ENCODE data around the gene ABT1. TPM values are rescaled to one million over a fixed set of nuclear protein-coding genes. Genes with fewer than 3 reads are reported as not detected.

Gene ABT1
- total RNA-seq, 4 donors from 2014 or later = 17.4 to 30.0 (median 21.1) TPM

DNA sequence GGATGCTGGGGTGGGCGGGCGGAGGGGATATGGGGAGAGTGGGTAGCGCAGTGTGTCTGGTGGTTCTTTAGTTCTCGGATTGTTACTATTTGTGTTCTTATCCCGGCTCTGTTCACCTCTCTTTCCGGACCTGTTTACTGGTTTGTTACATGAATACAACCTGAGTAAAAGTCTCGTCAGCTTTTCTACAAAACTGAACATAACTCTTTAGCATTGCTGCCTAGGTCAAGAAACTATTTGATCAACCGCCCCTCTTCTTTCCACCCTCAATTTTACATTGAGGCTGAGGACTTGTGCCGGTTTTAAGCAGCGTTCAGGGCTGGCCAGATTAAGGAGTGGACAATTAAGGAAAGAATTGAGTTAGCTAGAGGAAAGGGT, 625 bp downstream of the ABT1 start:
- H3K9me3 ChIP-seq = no peaks in the 10 kb centered on the region
- peaks cover 18% of the 10 kb centered on the region for H3K27me3 ChIP-seq
- peak overlapping the region; percentile 93 for H3K27ac ChIP-seq
- no peak for DNase-seq (ENCODE audit: low spot score in 2 of 2)
- 2% methylated on average over 10 of the region's 10 CpGs for WGBS
- H3K4me1 ChIP-seq = peaks cover 23% of the 10 kb centered on the region
- H3K36me3 ChIP-seq = peaks cover 18% of the 10 kb centered on the region
- H3K4me3 ChIP-seq = peak overlapping the region; percentile 93
- TF ChIP-seq POLR2AphosphoS5 (IDR thresholded peaks at IDR 0.05) = no peak
- no peak for TF ChIP-seq EP300 (IDR thresholded peaks at IDR 0.05)
- no peak for TF ChIP-seq CTCF (IDR thresholded peaks at IDR 0.05)
- no peak for TF ChIP-seq POLR2A (IDR thresholded peaks at IDR 0.05)

DNA sequence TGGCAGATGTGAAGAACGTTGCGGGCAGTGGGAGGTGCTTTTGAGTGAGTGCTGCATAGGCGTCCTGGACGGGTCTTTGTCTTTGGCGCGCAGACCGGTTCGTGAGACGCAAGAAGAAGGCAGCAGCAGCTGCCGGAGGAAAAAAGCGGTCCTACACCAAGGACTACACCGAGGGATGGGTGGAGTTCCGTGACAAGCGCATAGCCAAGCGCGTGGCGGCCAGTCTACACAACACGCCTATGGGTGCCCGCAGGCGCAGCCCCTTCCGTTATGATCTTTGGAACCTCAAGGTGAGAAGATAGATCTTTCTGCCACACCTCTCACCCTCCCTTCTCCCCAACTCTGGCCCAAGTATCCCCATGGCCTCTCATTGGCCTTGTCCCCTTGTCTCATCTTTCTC, 1.1 kb downstream of the ABT1 start:
- no peak for DNase-seq (ENCODE audit: low spot score in 2 of 2)
- H3K27ac ChIP-seq = no peak overlapping the region
- peaks cover 23% of the 10 kb centered on the region for H3K4me1 ChIP-seq
- H3K4me3 ChIP-seq = peak overlapping the region; percentile 93
- peaks cover 13% of the 10 kb centered on the region for H3K27me3 ChIP-seq
- TF ChIP-seq POLR2AphosphoS5 (IDR thresholded peaks at IDR 0.05) = no peak
- TF ChIP-seq EP300 (IDR thresholded peaks at IDR 0.05) = no peak
- no peak for TF ChIP-seq POLR2A (IDR thresholded peaks at IDR 0.05)
- TF ChIP-seq CTCF (IDR thresholded peaks at IDR 0.05) = no peak
- peaks cover 18% of the 10 kb centered on the region for H3K36me3 ChIP-seq
- WGBS = 62% methylated on average over 21 of the region's 21 CpGs
- H3K9me3 ChIP-seq = no peaks in the 10 kb centered on the region

- no peak overlapping the region for H3K4me3 ChIP-seq
Measured at GRCh38 chr6:26598267-26598666, 1.5 kb downstream of the ABT1 start.

GRCh38 chr6:26599134-26599533, 2.4 kb downstream of the ABT1 start:
- DNase-seq (ENCODE audit: low spot score in 2 of 2) = no peak
- Histone ChIP-seq H3K4me1 (peaks cover 23% of the 10 kb centered on the region), H3K27ac (no peak overlapping the region), H3K4me3 (no peak overlapping the region), H3K36me3 (peaks cover 18% of the 10 kb centered on the region), H3K9me3 (no peaks in the 10 kb centered on the region), H3K27me3 (peaks cover 3% of the 10 kb centered on the region)
- TF ChIP-seq CTCF (IDR thresholded peaks at IDR 0.05) (no peak), POLR2AphosphoS5 (IDR thresholded peaks at IDR 0.05) (no peak), EP300 (IDR thresholded peaks at IDR 0.05) (no peak), POLR2A (IDR thresholded peaks at IDR 0.05) (no peak)
- 89% methylated on average over 1 of the region's 1 CpG for WGBS

More at GRCh38 chr6:26598267-26598666, 1.5 kb downstream of the ABT1 start:
- Histone ChIP-seq H3K9me3 (no peaks in the 10 kb centered on the region), H3K36me3 (peaks cover 18% of the 10 kb centered on the region), H3K4me1 (peaks cover 23% of the 10 kb centered on the region), H3K27me3 (peaks cover 11% of the 10 kb centered on the region), H3K27ac (no peak overlapping the region)
- DNase-seq (ENCODE audit: low spot score in 2 of 2) = no peak
- TF ChIP-seq CTCF (IDR thresholded peaks at IDR 0.05) (no peak), POLR2AphosphoS5 (IDR thresholded peaks at IDR 0.05) (no peak), EP300 (IDR thresholded peaks at IDR 0.05) (no peak), POLR2A (IDR thresholded peaks at IDR 0.05) (no peak)
- WGBS = 93% methylated on average over 17 of the region's 22 CpGs

GRCh38 chr6:26599591-26599990, 2.8 kb downstream of the ABT1 start:
- TF ChIP-seq POLR2AphosphoS5 (IDR thresholded peaks at IDR 0.05) (no peak), CTCF (IDR thresholded peaks at IDR 0.05) (no peak), EP300 (IDR thresholded peaks at IDR 0.05) (no peak), POLR2A (IDR thresholded peaks at IDR 0.05) (no peak)
- 81% methylated on average over 1 of the region's 1 CpG for WGBS
- no peak overlapping the region for H3K27ac ChIP-seq

More at GRCh38 chr6:26599591-26599990, 2.8 kb downstream of the ABT1 start:
- Histone ChIP-seq H3K27me3 (no peaks in the 10 kb centered on the region), H3K4me1 (peaks cover 23% of the 10 kb centered on the region), H3K36me3 (peaks cover 18% of the 10 kb centered on the region), H3K9me3 (no peaks in the 10 kb centered on the region), H3K4me3 (no peak overlapping the region)
- no peak for DNase-seq (ENCODE audit: low spot score in 2 of 2)

Measured in suprapubic skin (tissue), 4 donors.